Measurements from ENCODE around the gene PHC2. TPM values are rescaled to one million over a fixed set of nuclear protein-coding genes. Genes with fewer than 3 reads are reported as not detected.

PHC2 gene
- total RNA-seq, 2 experiments from 2014 or later: 34.0 to 35.0 TPM

GRCh38 chr1:33307494-33307864 lies 123.4 kb downstream of the PHC2 start:
- Histone ChIP-seq H3K79me2 (ENCODE audit: insufficient read depth, low read depth, low read length) (no peaks in the 10 kb centered on the region), H3K9me3 (ENCODE audit: low read length) (no peaks in the 10 kb centered on the region), H3K36me3 (ENCODE audit: insufficient read depth, low read length) (no peaks in the 10 kb centered on the region), H2AFZ (ENCODE audit: low read length) (no peak overlapping the region), H3K27ac (ENCODE audit: low read depth, low read length, poor library complexity, severe bottlenecking) (no peak overlapping the region), H3K4me2 (ENCODE audit: low read length) (no peak overlapping the region), H3K4me1 (ENCODE audit: insufficient read depth, low read length, poor library complexity, severe bottlenecking) (no peaks in the 10 kb centered on the region), H4K20me1 (ENCODE audit: insufficient read depth, low read length) (no peaks in the 10 kb centered on the region), H3K9me2 (ENCODE audit: insufficient read depth, low read length) (no peaks in the 10 kb centered on the region), H3K4me3 (ENCODE audit: low read depth, low read length, poor library complexity, severe bottlenecking) (no peak overlapping the region)
- DNase-seq (ENCODE audit: low spot score): no peak
- intact Hi-C loops (cut with micrococcal nuclease; ENCODE audit: unreplicated experiment): no loop called here
- no peak for TF ChIP-seq EZH2phosphoT487 (IDR thresholded peaks at IDR 0.05; ENCODE audit: borderline replicate concordance, low read depth, low read length)
- no peak for TF ChIP-seq CTCF (conservative IDR thresholded peaks at IDR 0.05; ENCODE audit: low read length)
- POLR2A ChIA-PET: no interaction called here
- BruUV-seq (replicated peaks): no TSS peak
- CTCF ChIA-PET (ENCODE audit: unreplicated experiment): no interaction called here

- DNase-seq (ENCODE audit: low spot score): no peak
- POLR2A ChIA-PET: no interaction called here
Observed at GRCh38 chr1:33306653-33307493, 124.0 kb downstream of the PHC2 start.

More at GRCh38 chr1:33306653-33307493, 124.0 kb downstream of the PHC2 start:
- Histone ChIP-seq H4K20me1 (ENCODE audit: insufficient read depth, low read length) (no peaks in the 10 kb centered on the region), H3K4me3 (ENCODE audit: low read depth, low read length, poor library complexity, severe bottlenecking) (no peak overlapping the region), H3K4me1 (ENCODE audit: insufficient read depth, low read length, poor library complexity, severe bottlenecking) (no peaks in the 10 kb centered on the region), H3K36me3 (ENCODE audit: insufficient read depth, low read length) (no peaks in the 10 kb centered on the region), H2AFZ (ENCODE audit: low read length) (no peak overlapping the region), H3K9me2 (ENCODE audit: insufficient read depth, low read length) (no peaks in the 10 kb centered on the region), H3K27ac (ENCODE audit: low read depth, low read length, poor library complexity, severe bottlenecking) (no peak overlapping the region), H3K4me2 (ENCODE audit: low read length) (no peak overlapping the region), H3K9me3 (ENCODE audit: low read length) (0 out of 2 replicates have a peak, but pooled peaks cover 4% of the 10 kb centered on the region), H3K79me2 (ENCODE audit: insufficient read depth, low read depth, low read length) (no peaks in the 10 kb centered on the region)
- TF ChIP-seq CTCF (conservative IDR thresholded peaks at IDR 0.05; ENCODE audit: low read length): no peak
- no peak for TF ChIP-seq EZH2phosphoT487 (IDR thresholded peaks at IDR 0.05; ENCODE audit: borderline replicate concordance, low read depth, low read length)
- CTCF ChIA-PET (ENCODE audit: unreplicated experiment): no interaction called here
- BruUV-seq (replicated peaks): no TSS peak
- intact Hi-C loops (cut with micrococcal nuclease; ENCODE audit: unreplicated experiment): no loop called here

Data from OCI-LY7 (cell line).